Measurements from ENCODE around the gene CD163.

GRCh38 chr12:7542046-7542445 lies 38.5 kb upstream of the CD163 start:
- TF ChIP-seq, protein P1, sequence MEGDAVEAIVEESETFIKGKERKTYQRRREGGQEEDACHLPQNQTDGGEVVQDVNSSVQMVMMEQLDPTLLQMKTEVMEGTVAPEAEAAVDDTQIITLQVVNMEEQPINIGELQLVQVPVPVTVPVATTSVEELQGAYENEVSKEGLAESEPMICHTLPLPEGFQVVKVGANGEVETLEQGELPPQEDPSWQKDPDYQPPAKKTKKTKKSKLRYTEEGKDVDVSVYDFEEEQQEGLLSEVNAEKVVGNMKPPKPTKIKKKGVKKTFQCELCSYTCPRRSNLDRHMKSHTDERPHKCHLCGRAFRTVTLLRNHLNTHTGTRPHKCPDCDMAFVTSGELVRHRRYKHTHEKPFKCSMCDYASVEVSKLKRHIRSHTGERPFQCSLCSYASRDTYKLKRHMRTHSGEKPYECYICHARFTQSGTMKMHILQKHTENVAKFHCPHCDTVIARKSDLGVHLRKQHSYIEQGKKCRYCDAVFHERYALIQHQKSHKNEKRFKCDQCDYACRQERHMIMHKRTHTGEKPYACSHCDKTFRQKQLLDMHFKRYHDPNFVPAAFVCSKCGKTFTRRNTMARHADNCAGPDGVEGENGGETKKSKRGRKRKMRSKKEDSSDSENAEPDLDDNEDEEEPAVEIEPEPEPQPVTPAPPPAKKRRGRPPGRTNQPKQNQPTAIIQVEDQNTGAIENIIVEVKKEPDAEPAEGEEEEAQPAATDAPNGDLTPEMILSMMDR (IDR thresholded peaks at IDR 0.05) = no peak
- TF ChIP-seq POLR2A (IDR thresholded peaks at IDR 0.05) (no peak), EP300 (IDR thresholded peaks at IDR 0.05) (no peak)

All from tibial nerve (tissue), 4 donors.